KMS-11 (cell line): ENCODE measurements around the gene DHX15.

Source experiments
- H2AFZ ChIP-seq: fragments of 200-600 bp; sonication (generic); 2 replicates; pipeline ENCODE4 v1.6.1; 2016; ENCODE audit warnings: antibody characterized with exemption, mixed run types, low read depth
- H3K27ac ChIP-seq: fragments of 200-600 bp; sonication (generic); 2 replicates; pipeline ENCODE4 v1.6.1; 2016; ENCODE audit warnings: mild to moderate bottlenecking, mixed run types
- H3K27me3 ChIP-seq: fragments of 200-600 bp; sonication (generic); 2 replicates; pipeline ENCODE4 v1.6.1; 2017; ENCODE audit warnings: mild to moderate bottlenecking, low read depth, mixed run types, moderate library complexity; ENCODE audit not compliant: insufficient read depth
- H3K36me3 ChIP-seq: fragments of 200-600 bp; sonication (generic); 2 replicates; pipeline ENCODE4 v1.6.1; 2017; ENCODE audit warnings: mild to moderate bottlenecking, mixed run types; ENCODE audit not compliant: insufficient read depth
- H3K4me1 ChIP-seq: fragments of 200-600 bp; sonication (generic); 2 replicates; pipeline ENCODE4 v1.6.1; 2016; ENCODE audit warnings: mild to moderate bottlenecking, low read depth, mixed run types; ENCODE audit not compliant: poor library complexity, severe bottlenecking
- H3K4me2 ChIP-seq: fragments of 200-600 bp; sonication (generic); 2 replicates; pipeline ENCODE4 v1.7.0; 2016; ENCODE audit warnings: mild to moderate bottlenecking, mixed run types
- H3K4me3 ChIP-seq: fragments of 200-600 bp; sonication (generic); IDR thresholded peaks from 2 replicates; pipeline ENCODE4 v1.6.1; 2017; ENCODE audit warnings: low read depth, low read length, mixed read lengths; ENCODE audit not compliant: insufficient read depth
- H3K79me2 ChIP-seq: fragments of 200-600 bp; sonication (generic); 2 replicates; pipeline ENCODE4 v1.6.1; 2016; ENCODE audit warnings: low read depth, mixed run types; ENCODE audit not compliant: insufficient read depth
- H3K9ac ChIP-seq: fragments of 200-600 bp; sonication (generic); 2 replicates; pipeline ENCODE4 v1.6.1; 2016; ENCODE audit warnings: mild to moderate bottlenecking, mixed run types
- H4K20me1 ChIP-seq: fragments of 200-600 bp; sonication (generic); 2 replicates; pipeline ENCODE4 v1.6.1; 2016; ENCODE audit warnings: mild to moderate bottlenecking, mixed run types; ENCODE audit not compliant: insufficient read depth
- CTCF ChIP-seq: fragments of 200-600 bp; sonication (generic); conservative IDR thresholded peaks from 2 replicates; pipeline ENCODE4 v1.6.1; 2017; ENCODE audit warnings: low read depth, mild to moderate bottlenecking, antibody characterized with exemption, low read length, moderate library complexity, mixed read lengths

Gene DHX15

GRCh38 chr4:24604558-24605214, 20.3 kb upstream of the DHX15 start:
- Histone ChIP-seq H3K79me2 (no peaks in the 10 kb centered on the region), H3K4me1 (no peaks in the 10 kb centered on the region), H3K4me3 (no peak overlapping the region), H3K9ac (no peak overlapping the region), H4K20me1 (no peaks in the 10 kb centered on the region), H3K27me3 (no peaks in the 10 kb centered on the region), H3K4me2 (no peak overlapping the region), H3K27ac (no peak overlapping the region), H2AFZ (no peak overlapping the region), H3K36me3 (no peaks in the 10 kb centered on the region)
- TF ChIP-seq CTCF, result no peak

- TF ChIP-seq CTCF, result no peak
- Histone ChIP-seq H3K4me2 (no peak overlapping the region), H2AFZ (no peak overlapping the region), H3K4me1 (no peaks in the 10 kb centered on the region), H3K27me3 (no peaks in the 10 kb centered on the region), H3K79me2 (no peaks in the 10 kb centered on the region), H3K4me3 (no peak overlapping the region), H3K9ac (no peak overlapping the region), H4K20me1 (no peaks in the 10 kb centered on the region), H3K36me3 (no peaks in the 10 kb centered on the region), H3K27ac (no peak overlapping the region)
Observed at GRCh38 chr4:24603343-24603742, 19.0 kb upstream of the DHX15 start.

- Histone ChIP-seq H3K27ac (no peak overlapping the region), H3K36me3 (no peaks in the 10 kb centered on the region), H3K9ac (no peak overlapping the region), H2AFZ (no peak overlapping the region), H3K4me3 (no peak overlapping the region), H4K20me1 (no peaks in the 10 kb centered on the region), H3K4me1 (peaks cover 17% of the 10 kb centered on the region), H3K27me3 (no peaks in the 10 kb centered on the region), H3K79me2 (no peaks in the 10 kb centered on the region), H3K4me2 (no peak overlapping the region)
- TF ChIP-seq CTCF, result no peak
Observed at GRCh38 chr4:24601121-24601520, 16.8 kb upstream of the DHX15 start.

- no peak overlapping the region for H2AFZ ChIP-seq
- H3K27ac ChIP-seq, result no peak overlapping the region
- H3K27me3 ChIP-seq, result no peaks in the 10 kb centered on the region
- peaks cover 18% of the 10 kb centered on the region for H3K4me1 ChIP-seq
- TF ChIP-seq CTCF, result no peak
- H3K9ac ChIP-seq, result no peak overlapping the region
- no peak overlapping the region for H3K4me2 ChIP-seq
- H4K20me1 ChIP-seq, result no peaks in the 10 kb centered on the region
- H3K4me3 ChIP-seq, result no peak overlapping the region
- no peaks in the 10 kb centered on the region for H3K36me3 ChIP-seq
- H3K79me2 ChIP-seq, result no peaks in the 10 kb centered on the region
Observed at GRCh38 chr4:24599275-24599674, 14.9 kb upstream of the DHX15 start.
